PC-3 (cell line): ENCODE measurements around the gene PRR13. TPM values are rescaled to one million over a fixed set of nuclear protein-coding genes. Genes with fewer than 3 reads are reported as not detected.

ENCODE experiments used
- ATAC-seq: fragments of 200-7000 bp; cut with Tn5 transposase; 2 replicates; pipeline ENCODE4 v1.9.1; 2020; ENCODE audit warnings: mild to moderate bottlenecking, moderate library complexity
- BruUV-seq: library from RNA; stranded (reverse); fragments of 400-500 nt; replicated peaks from 2 replicates; lab custom pipeline; 2021; lab: Mats Ljungman, UMichigan
- CTCF ChIA-PET: fragments of 300-600 bp; sonication (Branson Sonifier 250); formaldehyde crosslinking; loops from one replicate; lab custom pipeline; 2022; ENCODE audit warnings: antibody characterized with exemption; lab: Charles Lee
- POLR2A ChIA-PET: fragments of 300-600 bp; sonication (Branson Sonifier 250); formaldehyde crosslinking; loops from one replicate; lab custom pipeline; 2022; ENCODE audit warnings: antibody characterized with exemption; ENCODE audit not compliant: unreplicated experiment; lab: Charles Lee
- DNase-seq: peaks from one replicate; pipeline ENCODE4 v3.0.0-alpha.2; 2015
- H2AFZ ChIP-seq: fragments of 300-600 bp; sonication (generic); 2 replicates; pipeline ENCODE4 v1.6.0; 2016; ENCODE audit warnings: antibody characterized with exemption, low read length
- H3F3A ChIP-seq: fragments of 300-600 bp; sonication (generic); one replicate; pipeline ENCODE4 v1.6.0; 2017; ENCODE audit warnings: antibody characterized with exemption, low read length, control low read depth, mild to moderate bottlenecking; ENCODE audit not compliant: unreplicated experiment
- H3K27ac ChIP-seq: fragments of 300-600 bp; sonication (generic); 2 replicates; pipeline ENCODE4 v1.5.1; 2016; ENCODE audit warnings: mild to moderate bottlenecking, low read length
- H3K27me3 ChIP-seq: fragments of 300-600 bp; sonication (generic); 2 replicates; pipeline ENCODE4 v1.6.1; 2016; ENCODE audit warnings: low read length, mixed read lengths
- H3K36me3 ChIP-seq: fragments of 300-600 bp; sonication (generic); 2 replicates; pipeline ENCODE4 v1.6.1; 2016; ENCODE audit warnings: low read depth, mixed run types, low read length, mixed read lengths
- H3K4me1 ChIP-seq: fragments of 300-600 bp; sonication (generic); 2 replicates; pipeline ENCODE4 v1.5.1; 2016; ENCODE audit warnings: low read length; ENCODE audit not compliant: insufficient read depth
- H3K4me2 ChIP-seq: fragments of 300-600 bp; sonication (generic); 2 replicates; pipeline ENCODE4 v1.6.0; 2016; ENCODE audit warnings: low read length
- H3K4me3 ChIP-seq: fragments of 300-600 bp; sonication (generic); 2 replicates; pipeline ENCODE4 v1.5.1; 2016; ENCODE audit warnings: mild to moderate bottlenecking, low read length, mixed read lengths
- H3K79me2 ChIP-seq: fragments of 300-600 bp; sonication (generic); 2 replicates; pipeline ENCODE4 v1.6.1; 2017; ENCODE audit warnings: low read length, mixed read lengths
- H3K9ac ChIP-seq: fragments of 300-600 bp; sonication (generic); 2 replicates; pipeline ENCODE4 v1.6.0; 2016; ENCODE audit warnings: mild to moderate bottlenecking, low read length
- H3K9me2 ChIP-seq: fragments of 300-600 bp; sonication (generic); replicated peaks from 2 replicates; pipeline ENCODE4 v1.6.1; 2016; ENCODE audit warnings: mixed run types, low read length, mixed read lengths
- H3K9me3 ChIP-seq: fragments of 300-600 bp; sonication (generic); 2 replicates; pipeline ENCODE4 v1.6.1; 2016; ENCODE audit warnings: low read length, mixed read lengths
- H4K20me1 ChIP-seq: fragments of 300-600 bp; sonication (generic); 2 replicates; pipeline ENCODE4 v1.6.1; 2016; ENCODE audit warnings: low read length, mixed read lengths
- CTCF ChIP-seq: fragments of 300-600 bp; sonication (generic); conservative IDR thresholded peaks from 2 replicates; pipeline ENCODE4 v1.5.1; 2017; ENCODE audit warnings: antibody characterized with exemption, low read depth, mild to moderate bottlenecking, low read length
- EZH2 ChIP-seq: fragments of 300-600 bp; sonication (generic); IDR thresholded peaks from one replicate; pipeline ENCODE4 v1.6.1; 2017; ENCODE audit warnings: antibody characterized with exemption, mild to moderate bottlenecking, low read length; ENCODE audit not compliant: unreplicated experiment
- EZH2phosphoT487 ChIP-seq: fragments of 300-600 bp; sonication (generic); IDR thresholded peaks from 2 replicates; pipeline ENCODE4 v1.6.1; 2018; ENCODE audit warnings: mild to moderate bottlenecking, antibody characterized with exemption, low read length, borderline replicate concordance
- intact Hi-C: fragments of 100-400 bp; cut with micrococcal nuclease; formaldehyde crosslinking; loops from 2 replicates; pipeline ENCODE4 v1.9.0; 2023
- total RNA-seq: library from RNA; depleted of rRNA; stranded (reverse); fragments of >200 nt; gene quantifications from 2 replicates; pipeline ENCODE4 v1.2.3, GENCODE V29; 2014

PRR13 gene
- total RNA-seq, 1 experiment from 2014 or later = 54.2 TPM

GRCh38 chr12:53463802-53464560, 22.4 kb downstream of the PRR13 start:
- Histone ChIP-seq H3K9ac (no peak overlapping the region), H2AFZ (no peak overlapping the region), H3K79me2 (peaks cover 87% of the 10 kb centered on the region), H3K4me2 (no peak overlapping the region), H3K4me3 (no peak overlapping the region), H3K4me1 (no peaks in the 10 kb centered on the region), H3K36me3 (peaks cover 99% of the 10 kb centered on the region), H3K27ac (no peak overlapping the region), H3F3A (peaks cover 4% of the 10 kb centered on the region), H3K27me3 (no peaks in the 10 kb centered on the region), H3K9me2 (no peaks in the 10 kb centered on the region), H4K20me1 (peaks cover 87% of the 10 kb centered on the region), H3K9me3 (no peaks in the 10 kb centered on the region)
- TF ChIP-seq EZH2 (no peak), EZH2phosphoT487 (no peak), CTCF (no peak)
- ATAC-seq (no peak), DNase-seq (no peak)
- intact Hi-C loops = no loop called here
- no TSS peak for BruUV-seq
- ChIA-PET POLR2A (interaction anchor here (0.6 kb wide), 1 partner anchor 83 kb away, joined by 3 read pairs; no protein-coding TSS in a partner anchor), CTCF (no interaction called here)

- H4K20me1 ChIP-seq = peaks cover 78% of the 10 kb centered on the region
- H3F3A ChIP-seq = peaks cover 4% of the 10 kb centered on the region
- peaks cover 81% of the 10 kb centered on the region for H3K79me2 ChIP-seq
- ChIA-PET CTCF (no interaction called here), POLR2A (interaction anchor here (0.6 kb wide), 1 partner anchor 84 kb away, joined by 3 read pairs; no protein-coding TSS in a partner anchor)
- intact Hi-C loops = no loop called here
- no peaks in the 10 kb centered on the region for H3K27me3 ChIP-seq
- H2AFZ ChIP-seq = no peak overlapping the region
- H3K9me3 ChIP-seq = no peaks in the 10 kb centered on the region
- ATAC-seq (no peak), DNase-seq (no peak)
- peaks cover 99% of the 10 kb centered on the region for H3K36me3 ChIP-seq
- no peak overlapping the region for H3K9ac ChIP-seq
- no peak overlapping the region for H3K27ac ChIP-seq
- H3K4me1 ChIP-seq = no peaks in the 10 kb centered on the region
- BruUV-seq = no TSS peak
- H3K4me3 ChIP-seq = no peak overlapping the region
- H3K9me2 ChIP-seq = no peaks in the 10 kb centered on the region
- TF ChIP-seq CTCF (no peak), EZH2 (no peak), EZH2phosphoT487 (no peak)
- H3K4me2 ChIP-seq = no peak overlapping the region
These were observed 23.3 kb downstream of the PRR13 start for GRCh38 chr12:53464685-53465418.
